Vagina (tissue), 2 donors: ENCODE results near the gene FYB2. TPM values are rescaled to one million over a fixed set of nuclear protein-coding genes. Genes with fewer than 3 reads are reported as not detected.

Experiments
- DNase-seq, 2 donors: peaks; one replicate each; pipeline ENCODE4 v3.0.0-alpha.2; 2017; ENCODE audit errors: extremely low spot score in 2 of 2
- H3K27ac ChIP-seq: fragments of 200-600 bp; sonication (generic); one replicate; pipeline ENCODE4 v1.5.1; 2019
- H3K27me3 ChIP-seq: fragments of 200-600 bp; sonication (generic); one replicate; pipeline ENCODE4 v1.5.1; 2019
- H3K36me3 ChIP-seq, 2 donors: fragments of 200-600 bp; sonication (generic); one replicate each; pipeline ENCODE4 v1.5.1; 2017 to 2019
- H3K4me1 ChIP-seq: fragments of 200-600 bp; sonication (generic); one replicate; pipeline ENCODE4 v1.5.1; 2019
- H3K4me3 ChIP-seq, 2 donors: fragments of 200-600 bp; sonication (generic); 1 replicate in 1 of 2; 2 replicates in 1 of 2; pipeline ENCODE4 v1.5.1; 2016 to 2019
- H3K9me3 ChIP-seq: fragments of 200-600 bp; sonication (generic); one replicate; pipeline ENCODE4 v1.5.1; 2019
- POLR2A ChIP-seq, 2 donors: fragments of 450-650 bp; IDR thresholded peaks; one replicate each; pipeline ENCODE4 v1.6.1; 2017; ENCODE audit warnings: antibody characterized with exemption in 2 of 2, mild to moderate bottlenecking in 2 of 2, moderate library complexity in 2 of 2
- POLR2AphosphoS5 ChIP-seq, 2 donors: sonication (generic); formaldehyde crosslinking; IDR thresholded peaks; one replicate each; pipeline ENCODE4 v1.9.0; 2017; ENCODE audit warnings: antibody characterized with exemption in 2 of 2, mild to moderate bottlenecking in 2 of 2, low read depth in 1 of 2; ENCODE audit not compliant: insufficient read depth in 1 of 2
- intact Hi-C: fragments of 100-400 bp; cut with DNase I; formaldehyde crosslinking; loops from one replicate; pipeline ENCODE4 v1.15.1; 2023
- total RNA-seq: library from RNA; depleted of rRNA; stranded (reverse); fragments of >200 nt; gene quantifications from one replicate; pipeline ENCODE4 v1.2.3, GENCODE V29; 2016
- TF ChIP-seq, protein P1 (sequence below), 3 experiments: fragments of 450-650 bp in 2 of 3; fragments of 200-600 bp in 1 of 3; sonication (generic) in 1 of 3; IDR thresholded peaks; one replicate each; pipeline ENCODE4 v1.5.1; 2017 to 2019; ENCODE audit warnings: antibody characterized with exemption in 3 of 3, mild to moderate bottlenecking in 2 of 3, moderate library complexity in 2 of 3

FYB2 gene
- total RNA-seq, 1 donor from 2014 or later = not detected

DNA sequence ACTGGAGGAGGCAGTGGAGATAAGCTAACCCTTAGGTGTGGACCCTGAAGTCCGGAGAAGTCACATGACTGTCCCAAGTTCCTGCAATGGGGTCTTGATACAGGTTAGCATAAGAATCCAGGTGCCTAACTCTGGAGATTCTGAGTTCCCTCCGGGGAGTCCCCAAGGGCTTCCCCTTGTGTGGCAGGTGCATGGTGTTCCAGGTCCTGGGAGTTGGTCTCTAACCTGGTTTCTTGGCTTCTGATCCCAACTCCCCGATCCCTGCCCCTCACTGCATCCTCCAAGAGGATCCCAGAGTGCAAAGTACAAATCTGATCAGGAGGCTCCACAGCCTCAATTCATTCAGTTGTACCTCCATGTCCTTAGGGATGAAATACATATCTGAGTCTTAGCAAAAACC lies 26.1 kb upstream of the FYB2 start:
- TF ChIP-seq, protein P1, sequence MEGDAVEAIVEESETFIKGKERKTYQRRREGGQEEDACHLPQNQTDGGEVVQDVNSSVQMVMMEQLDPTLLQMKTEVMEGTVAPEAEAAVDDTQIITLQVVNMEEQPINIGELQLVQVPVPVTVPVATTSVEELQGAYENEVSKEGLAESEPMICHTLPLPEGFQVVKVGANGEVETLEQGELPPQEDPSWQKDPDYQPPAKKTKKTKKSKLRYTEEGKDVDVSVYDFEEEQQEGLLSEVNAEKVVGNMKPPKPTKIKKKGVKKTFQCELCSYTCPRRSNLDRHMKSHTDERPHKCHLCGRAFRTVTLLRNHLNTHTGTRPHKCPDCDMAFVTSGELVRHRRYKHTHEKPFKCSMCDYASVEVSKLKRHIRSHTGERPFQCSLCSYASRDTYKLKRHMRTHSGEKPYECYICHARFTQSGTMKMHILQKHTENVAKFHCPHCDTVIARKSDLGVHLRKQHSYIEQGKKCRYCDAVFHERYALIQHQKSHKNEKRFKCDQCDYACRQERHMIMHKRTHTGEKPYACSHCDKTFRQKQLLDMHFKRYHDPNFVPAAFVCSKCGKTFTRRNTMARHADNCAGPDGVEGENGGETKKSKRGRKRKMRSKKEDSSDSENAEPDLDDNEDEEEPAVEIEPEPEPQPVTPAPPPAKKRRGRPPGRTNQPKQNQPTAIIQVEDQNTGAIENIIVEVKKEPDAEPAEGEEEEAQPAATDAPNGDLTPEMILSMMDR (IDR thresholded peaks at IDR 0.05) = no peak
- no peak for TF ChIP-seq POLR2AphosphoS5 (IDR thresholded peaks at IDR 0.05; ENCODE audit: insufficient read depth in 1 of 2, low read depth in 1 of 2)
- TF ChIP-seq POLR2A (IDR thresholded peaks at IDR 0.05) = no peak
- H3K4me3 ChIP-seq = no peak overlapping the region
- DNase-seq = no peak
- no peaks in the 10 kb centered on the region for H3K27me3 ChIP-seq
- H3K36me3 ChIP-seq = no peaks in the 10 kb centered on the region
- no peaks in the 10 kb centered on the region for H3K4me1 ChIP-seq
- H3K9me3 ChIP-seq = no peaks in the 10 kb centered on the region
- no peak overlapping the region for H3K27ac ChIP-seq
- intact Hi-C loops = no loop called here

DNA sequence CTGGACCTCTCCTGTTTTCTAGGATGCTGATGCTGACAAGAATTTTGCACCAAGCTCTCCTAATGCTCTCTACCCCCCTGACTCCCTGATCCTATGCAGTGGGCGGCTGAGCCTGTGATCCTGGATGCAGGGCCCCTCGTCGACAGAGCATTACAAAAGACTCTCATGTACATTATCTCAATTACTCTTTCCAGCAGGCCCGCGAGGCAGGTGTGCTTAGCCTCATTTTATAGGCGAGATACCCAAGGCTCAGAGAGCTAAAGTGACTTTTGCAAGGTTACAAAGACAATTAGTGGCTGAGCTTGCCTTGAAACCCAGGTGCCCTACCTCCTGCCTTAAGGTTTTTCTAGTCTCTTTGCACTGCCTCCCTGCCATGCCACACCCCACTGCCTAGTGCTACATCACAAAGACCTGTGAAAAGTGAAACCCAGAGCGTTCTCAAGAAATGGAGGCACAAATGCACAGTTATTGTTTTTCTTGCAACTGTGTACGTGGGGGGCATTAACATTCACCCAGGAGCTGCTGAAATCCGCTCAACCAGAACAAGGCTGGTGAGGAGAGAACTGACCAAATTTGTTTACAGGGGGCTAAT lies 25.4 kb upstream of the FYB2 start:
- H3K27ac ChIP-seq = no peak overlapping the region
- TF ChIP-seq POLR2A (IDR thresholded peaks at IDR 0.05) (no peak), POLR2AphosphoS5 (IDR thresholded peaks at IDR 0.05; ENCODE audit: insufficient read depth in 1 of 2, low read depth in 1 of 2) (no peak)
- TF ChIP-seq, protein P1 (IDR thresholded peaks at IDR 0.05) = no peak
- no peak for DNase-seq
- no peaks in the 10 kb centered on the region for H3K9me3 ChIP-seq
- no peak overlapping the region for H3K4me3 ChIP-seq
- intact Hi-C loops = no loop called here
- H3K4me1 ChIP-seq = no peaks in the 10 kb centered on the region
- no peaks in the 10 kb centered on the region for H3K36me3 ChIP-seq
- no peaks in the 10 kb centered on the region for H3K27me3 ChIP-seq

DNA sequence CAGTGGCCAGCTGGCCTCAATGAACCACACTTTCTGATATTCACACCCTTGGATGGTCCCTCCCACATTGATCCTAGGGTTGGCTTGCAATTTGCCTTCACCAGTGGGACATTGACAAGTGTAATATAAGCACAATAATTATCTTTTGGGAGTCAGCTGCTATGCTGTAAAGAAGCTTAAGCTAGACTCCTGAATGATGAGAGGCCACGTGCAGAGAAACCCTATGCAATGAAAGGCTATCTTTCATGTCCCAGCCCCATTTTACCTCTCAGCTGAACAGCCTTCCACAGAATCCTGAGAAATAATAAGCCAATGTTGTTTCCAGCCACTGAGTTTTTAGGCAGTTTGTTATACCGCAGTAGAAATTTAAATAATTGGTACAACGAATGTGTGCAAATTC lies 24.3 kb upstream of the FYB2 start:
- H3K36me3 ChIP-seq = no peaks in the 10 kb centered on the region
- H3K27ac ChIP-seq = no peak overlapping the region
- H3K9me3 ChIP-seq = no peaks in the 10 kb centered on the region
- H3K27me3 ChIP-seq = no peaks in the 10 kb centered on the region
- intact Hi-C loops = no loop called here
- DNase-seq = peak in 1 of 2 donors; percentile 8
- H3K4me3 ChIP-seq = no peak overlapping the region
- TF ChIP-seq POLR2A (IDR thresholded peaks at IDR 0.05) (no peak), POLR2AphosphoS5 (IDR thresholded peaks at IDR 0.05; ENCODE audit: insufficient read depth in 1 of 2, low read depth in 1 of 2) (no peak)
- TF ChIP-seq, protein P1 (IDR thresholded peaks at IDR 0.05) = no peak
- H3K4me1 ChIP-seq = no peaks in the 10 kb centered on the region

DNA sequence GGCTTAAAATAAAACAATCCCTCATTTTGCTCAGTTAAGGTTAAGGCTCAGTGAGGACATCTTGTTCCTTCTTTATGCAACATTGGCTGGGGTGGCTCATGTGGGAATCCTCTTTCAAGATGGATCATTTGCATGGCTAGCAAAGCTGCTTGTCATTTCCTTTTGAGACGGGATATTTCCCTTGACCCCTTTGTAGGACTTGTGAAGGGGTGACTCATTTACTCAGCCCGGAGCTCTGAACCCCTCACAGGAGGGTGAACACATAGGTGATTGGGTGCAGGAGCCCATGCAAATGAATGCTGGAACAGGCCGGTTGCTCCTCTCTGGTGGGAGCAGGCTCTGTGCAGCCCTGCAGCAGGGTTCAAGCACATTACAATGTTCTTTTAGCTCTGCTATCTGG lies 19.6 kb upstream of the FYB2 start:
- TF ChIP-seq, protein P1 (IDR thresholded peaks at IDR 0.05) = no peak
- TF ChIP-seq POLR2AphosphoS5 (IDR thresholded peaks at IDR 0.05; ENCODE audit: insufficient read depth in 1 of 2, low read depth in 1 of 2) = no peak
- Histone ChIP-seq H3K9me3 (no peaks in the 10 kb centered on the region), H3K4me1 (no peaks in the 10 kb centered on the region), H3K4me3 (no peak overlapping the region), H3K27ac (no peak overlapping the region), H3K36me3 (no peaks in the 10 kb centered on the region), H3K27me3 (no peaks in the 10 kb centered on the region)
- intact Hi-C loops = no loop called here
- DNase-seq = peak; percentile 22 to 79

DNA sequence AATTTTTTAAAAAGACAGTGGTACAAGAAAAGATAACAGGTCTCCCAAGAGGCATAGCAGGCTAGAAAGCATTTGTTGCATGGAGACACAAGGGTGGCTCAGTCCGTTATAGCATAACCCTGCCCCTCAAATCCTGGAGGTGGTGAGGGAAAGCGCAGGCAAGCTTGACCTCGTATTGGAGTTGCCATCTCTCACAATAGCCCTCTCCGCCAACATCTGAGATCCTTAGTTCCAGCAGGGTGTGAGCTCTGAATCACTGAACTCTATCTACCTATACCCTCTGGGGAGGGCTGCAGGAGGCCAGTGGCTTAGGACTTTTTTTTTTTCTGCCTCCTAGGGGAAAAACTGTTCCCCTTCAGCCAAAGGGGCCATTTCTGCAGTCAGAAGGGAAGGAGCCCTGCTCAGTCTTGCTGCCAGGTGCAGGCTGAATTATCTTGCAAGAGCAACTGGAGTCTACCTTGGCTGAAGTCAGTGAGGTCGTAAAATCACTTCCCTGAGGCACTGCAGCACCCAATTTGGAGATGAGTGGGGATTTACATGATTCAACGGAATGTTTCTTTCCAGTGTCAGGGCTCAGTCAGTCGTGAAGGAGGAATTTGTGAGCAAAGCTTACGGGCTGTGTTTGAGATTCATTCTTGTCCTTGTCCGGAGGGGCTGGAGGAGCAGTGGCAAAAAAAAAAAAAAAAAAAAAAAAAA lies 18.2 kb upstream of the FYB2 start:
- H3K9me3 ChIP-seq = no peaks in the 10 kb centered on the region
- H3K4me1 ChIP-seq = no peaks in the 10 kb centered on the region
- H3K27ac ChIP-seq = no peak overlapping the region
- peak in 1 of 2 donors; percentile 58 for DNase-seq
- intact Hi-C loops = no loop called here
- TF ChIP-seq, protein P1 (IDR thresholded peaks at IDR 0.05) = no peak
- no peak for TF ChIP-seq POLR2A (IDR thresholded peaks at IDR 0.05)
- TF ChIP-seq POLR2AphosphoS5 (IDR thresholded peaks at IDR 0.05; ENCODE audit: insufficient read depth in 1 of 2, low read depth in 1 of 2) = no peak
- no peak overlapping the region for H3K4me3 ChIP-seq
- H3K27me3 ChIP-seq = no peaks in the 10 kb centered on the region
- H3K36me3 ChIP-seq = no peaks in the 10 kb centered on the region
